ENCODE data around the gene FLT1. TPM values are rescaled to one million over a fixed set of nuclear protein-coding genes. Genes with fewer than 3 reads are reported as not detected.

The FLT1 gene
- total RNA-seq, 2 experiments from 2014 or later: 7.7 to 8.2 TPM

- peaks cover 5% of the 10 kb centered on the region for H3K9me3 Mint-ChIP-seq
- H3K27me3 Mint-ChIP-seq: no peaks in the 10 kb centered on the region
- no peak for TF ChIP-seq CTCF (IDR thresholded peaks at IDR 0.05)
- ATAC-seq (no peak), DNase-seq (peak; percentile 2)
- H3K27ac Mint-ChIP-seq: peak overlapping the region; percentile 74
- no peak overlapping the region for H3K4me3 Mint-ChIP-seq
- POLR2A ChIA-PET: no interaction called here
- intact Hi-C loops (cut with micrococcal nuclease): no loop called here
- peaks cover 43% of the 10 kb centered on the region for H3K4me1 Mint-ChIP-seq (ENCODE audit: low read depth)
- H3K36me3 Mint-ChIP-seq (ENCODE audit: low read depth): peaks cover 1% of the 10 kb centered on the region
- CTCF ChIA-PET: no interaction called here
Measured at GRCh38 chr13:28355046-28355821, 139.7 kb downstream of the FLT1 start.

GRCh38 chr13:28353679-28354078 is 141.2 kb downstream of the FLT1 start:
- no peak overlapping the region for H3K4me3 Mint-ChIP-seq
- POLR2A ChIA-PET: no interaction called here
- H3K36me3 Mint-ChIP-seq (ENCODE audit: low read depth): peaks cover 1% of the 10 kb centered on the region
- H3K4me1 Mint-ChIP-seq (ENCODE audit: low read depth): peaks cover 42% of the 10 kb centered on the region
- ATAC-seq (no peak), DNase-seq (no peak)
- intact Hi-C loops (cut with micrococcal nuclease): no loop called here
- CTCF ChIA-PET: no interaction called here
- no peaks in the 10 kb centered on the region for H3K27me3 Mint-ChIP-seq
- peaks cover 4% of the 10 kb centered on the region for H3K9me3 Mint-ChIP-seq
- peak overlapping the region; percentile 28 for H3K27ac Mint-ChIP-seq
- TF ChIP-seq CTCF (IDR thresholded peaks at IDR 0.05): no peak

GRCh38 chr13:28349907-28350654 is 144.8 kb downstream of the FLT1 start:
- ATAC-seq: no peak
- ChIA-PET CTCF (interaction anchor here (1.3 kb wide), 1 partner anchor 13 kb away, joined by 3 read pairs; no protein-coding TSS in a partner anchor), POLR2A (no interaction called here)
- intact Hi-C loops (cut with micrococcal nuclease): no loop called here
- H3K27ac Mint-ChIP-seq: no peak overlapping the region
- H3K27me3 Mint-ChIP-seq: no peaks in the 10 kb centered on the region
- H3K4me1 Mint-ChIP-seq (ENCODE audit: low read depth): peaks cover 22% of the 10 kb centered on the region
- H3K36me3 Mint-ChIP-seq (ENCODE audit: low read depth): no peaks in the 10 kb centered on the region
- DNase-seq: no peak
- no peak for TF ChIP-seq CTCF (IDR thresholded peaks at IDR 0.05)
- H3K9me3 Mint-ChIP-seq: no peaks in the 10 kb centered on the region
- H3K4me3 Mint-ChIP-seq: no peak overlapping the region

- Mint-ChIP-seq H3K4me3 (no peak overlapping the region), H3K27ac (no peak overlapping the region), H3K27me3 (no peaks in the 10 kb centered on the region), H3K9me3 (no peaks in the 10 kb centered on the region), H3K4me1 (ENCODE audit: low read depth) (peaks cover 18% of the 10 kb centered on the region), H3K36me3 (ENCODE audit: low read depth) (no peaks in the 10 kb centered on the region)
- no peak for TF ChIP-seq CTCF (IDR thresholded peaks at IDR 0.05)
- intact Hi-C loops (cut with micrococcal nuclease): no loop called here
- ChIA-PET POLR2A (interaction anchor here (0.6 kb wide), 1 partner anchor 60 kb away, joined by 3 read pairs; no protein-coding TSS in a partner anchor), CTCF (interaction anchor here (1.3 kb wide), 1 partner anchor 13 kb away, joined by 3 read pairs; no protein-coding TSS in a partner anchor)
- DNase-seq (no peak), ATAC-seq (no peak)
Measured at GRCh38 chr13:28349371-28349770, 145.6 kb downstream of the FLT1 start.
